Vagina (tissue), 2 donors: ENCODE measurements around the gene BRINP1.

Experiments used
- CTCF ChIP-seq, 3 experiments: fragments of 450-650 bp in 2 of 3; fragments of 200-600 bp in 1 of 3; sonication (generic) in 1 of 3; IDR thresholded peaks; one replicate each; pipeline ENCODE4 v1.5.1; 2017 to 2019; ENCODE audit warnings: antibody characterized with exemption in 3 of 3, mild to moderate bottlenecking in 2 of 3, moderate library complexity in 2 of 3
- POLR2A ChIP-seq, 2 donors: fragments of 450-650 bp; IDR thresholded peaks; one replicate each; pipeline ENCODE4 v1.6.1; 2017; ENCODE audit warnings: antibody characterized with exemption in 2 of 2, mild to moderate bottlenecking in 2 of 2, moderate library complexity in 2 of 2

- TF ChIP-seq CTCF (IDR thresholded peaks at IDR 0.05) (no peak), POLR2A (IDR thresholded peaks at IDR 0.05) (no peak)
These were observed 204.1 kb downstream of the BRINP1 start for GRCh38 chr9:119165131-119165530.
